Measurements from ENCODE around the gene UBE2I.

DNA sequence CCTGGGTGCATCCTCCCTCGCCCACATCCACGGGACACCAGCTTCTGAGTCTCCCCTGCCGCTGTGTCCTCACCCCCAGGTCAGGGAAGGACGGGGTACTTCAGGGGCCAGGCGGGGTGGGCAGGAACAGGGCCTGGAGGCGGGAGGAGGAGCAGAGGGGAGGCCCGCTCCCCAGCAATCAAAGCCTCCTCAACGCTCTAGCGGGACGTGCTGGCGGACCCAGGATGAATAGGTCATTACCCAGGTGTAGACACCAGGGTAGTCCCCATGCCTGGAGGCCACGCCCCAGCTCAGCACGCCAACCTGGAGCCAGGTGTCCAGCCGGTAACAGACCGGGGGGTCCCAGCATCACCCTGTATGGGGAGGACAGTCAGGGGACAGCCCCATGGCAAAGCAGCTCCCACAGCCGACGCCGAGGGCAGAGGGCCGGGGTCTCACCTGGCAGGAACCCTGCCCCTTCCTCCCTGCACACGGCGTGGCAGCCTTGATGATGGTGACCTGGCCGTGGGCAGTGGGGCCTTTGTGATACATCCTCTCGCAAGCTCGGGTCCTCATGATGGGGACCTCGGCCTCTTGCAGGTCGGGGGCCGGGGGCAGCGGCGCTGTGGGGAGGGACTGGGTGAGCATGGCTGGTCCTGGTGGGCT lies 29.4 kb upstream of the UBE2I start:
- TF ChIP-seq CEBPB (IDR thresholded peaks at IDR 0.05; ENCODE audit: low read depth), result no peak
- TF ChIP-seq RAD21 (IDR thresholded peaks at IDR 0.05; ENCODE audit: low read depth), result no peak
- TF ChIP-seq POLR2AphosphoS5 (IDR thresholded peaks at IDR 0.05; ENCODE audit: low read depth, low read length), result no peak
- TF ChIP-seq, protein P1, sequence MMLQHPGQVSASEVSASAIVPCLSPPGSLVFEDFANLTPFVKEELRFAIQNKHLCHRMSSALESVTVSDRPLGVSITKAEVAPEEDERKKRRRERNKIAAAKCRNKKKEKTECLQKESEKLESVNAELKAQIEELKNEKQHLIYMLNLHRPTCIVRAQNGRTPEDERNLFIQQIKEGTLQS (IDR thresholded peaks at IDR 0.05), result no peak

All from HCT116 (cell line).